ENCODE data around the gene LGALS7B. TPM values are rescaled to one million over a fixed set of nuclear protein-coding genes. Genes with fewer than 3 reads are reported as not detected.
"Not testable (repeated sequence)": the region's sequence is repeated elsewhere in the genome, so short reads cannot be mapped to it uniquely, and the experiment has no call there.

Gene LGALS7B
- total RNA-seq, 4 donors from 2014 or later: not detected

- in situ Hi-C loops (cut with MboI; ENCODE audit: low pct_ligation_motif_present in 1 of 4, low pct_unique_long_range_greater_than_20kb in 1 of 4, low sequenced_read_pairs in 3 of 4): no loop called here
- peaks cover 0 to 6% (median 6%) of the 10 kb centered on the region in 4 donors for H3K4me1 ChIP-seq
- no peaks in the 10 kb centered on the region for H3K27me3 ChIP-seq
- no peak for DNase-seq
- WGBS, 2 donors (ENCODE audit: low coverage in 1 of 2): 76 to 81% methylated on average over 7 to 8 of the region's 8 CpGs
- no peak overlapping the region for H3K4me3 ChIP-seq
- no peaks in the 10 kb centered on the region for H3K9me3 ChIP-seq
- no peak overlapping the region for H3K27ac ChIP-seq
- intact Hi-C loops (cut with DNase I; ENCODE audit: low total_unique reads): no loop called here
- TF ChIP-seq EP300 (IDR thresholded peaks at IDR 0.05; ENCODE audit: low read depth) (no peak), POLR2A (IDR thresholded peaks at IDR 0.05) (no peak), POLR2AphosphoS5 (IDR thresholded peaks at IDR 0.05) (no peak), CTCF (IDR thresholded peaks at IDR 0.05) (no peak)
- H3K36me3 ChIP-seq: no peaks in the 10 kb centered on the region
Observed at GRCh38 chr19:38793177-38793576, 4.2 kb downstream of the LGALS7B start.

GRCh38 chr19:38793671-38794070, 4.7 kb downstream of the LGALS7B start:
- Histone ChIP-seq H3K4me3 (no peak overlapping the region), H3K9me3 (no peaks in the 10 kb centered on the region), H3K27ac (no peak overlapping the region), H3K36me3 (no peaks in the 10 kb centered on the region), H3K27me3 (no peaks in the 10 kb centered on the region), H3K4me1 (peaks cover 0 to 6% (median 6%) of the 10 kb centered on the region in 4 donors)
- intact Hi-C loops (cut with DNase I; ENCODE audit: low total_unique reads) (no loop called here), in situ Hi-C loops (cut with MboI; ENCODE audit: low pct_ligation_motif_present in 1 of 4, low pct_unique_long_range_greater_than_20kb in 1 of 4, low sequenced_read_pairs in 3 of 4) (no loop called here)
- no peak for DNase-seq
- WGBS, 2 donors (ENCODE audit: low coverage in 1 of 2): 83 to 95% methylated on average over 1 to 5 of the region's 5 CpGs
- no peak for TF ChIP-seq CTCF (IDR thresholded peaks at IDR 0.05)
- no peak for TF ChIP-seq POLR2AphosphoS5 (IDR thresholded peaks at IDR 0.05)
- no peak for TF ChIP-seq POLR2A (IDR thresholded peaks at IDR 0.05)
- TF ChIP-seq EP300 (IDR thresholded peaks at IDR 0.05; ENCODE audit: low read depth): no peak

GRCh38 chr19:38795549-38795948, 6.5 kb downstream of the LGALS7B start:
- DNase-seq: no peak
- Histone ChIP-seq H3K4me3 (no peak overlapping the region), H3K27ac (no peak overlapping the region), H3K27me3 (no peaks in the 10 kb centered on the region), H3K9me3 (no peaks in the 10 kb centered on the region), H3K4me1 (peaks cover 0 to 6% (median 6%) of the 10 kb centered on the region in 4 donors), H3K36me3 (peaks cover 0 to 4% (median 0%) of the 10 kb centered on the region in 4 donors)
- in situ Hi-C loops (cut with MboI; ENCODE audit: low pct_ligation_motif_present in 1 of 4, low pct_unique_long_range_greater_than_20kb in 1 of 4, low sequenced_read_pairs in 3 of 4): no loop called here
- TF ChIP-seq CTCF (IDR thresholded peaks at IDR 0.05) (no peak), POLR2AphosphoS5 (IDR thresholded peaks at IDR 0.05) (no peak), EP300 (IDR thresholded peaks at IDR 0.05; ENCODE audit: low read depth) (no peak), POLR2A (IDR thresholded peaks at IDR 0.05) (no peak)
- WGBS, 2 donors (ENCODE audit: low coverage in 1 of 2): 82 to 94% methylated on average over 4 of the region's 4 CpGs
- intact Hi-C loops (cut with DNase I; ENCODE audit: low total_unique reads): no loop called here

GRCh38 chr19:38796154-38796553, 7.2 kb downstream of the LGALS7B start:
- Histone ChIP-seq H3K9me3 (no peaks in the 10 kb centered on the region), H3K36me3 (peaks cover 0 to 4% (median 0%) of the 10 kb centered on the region in 4 donors), H3K4me3 (no peak overlapping the region), H3K4me1 (peaks cover 0 to 6% (median 6%) of the 10 kb centered on the region in 4 donors), H3K27ac (no peak overlapping the region), H3K27me3 (no peaks in the 10 kb centered on the region)
- no peak for TF ChIP-seq EP300 (IDR thresholded peaks at IDR 0.05; ENCODE audit: low read depth)
- TF ChIP-seq POLR2A (IDR thresholded peaks at IDR 0.05): no peak
- no peak for TF ChIP-seq POLR2AphosphoS5 (IDR thresholded peaks at IDR 0.05)
- TF ChIP-seq CTCF (IDR thresholded peaks at IDR 0.05): no peak
- intact Hi-C loops (cut with DNase I; ENCODE audit: low total_unique reads) (no loop called here), in situ Hi-C loops (cut with MboI; ENCODE audit: low pct_ligation_motif_present in 1 of 4, low pct_unique_long_range_greater_than_20kb in 1 of 4, low sequenced_read_pairs in 3 of 4) (no loop called here)
- WGBS, 2 donors (ENCODE audit: low coverage in 1 of 2): 50 to 59% methylated on average over 2 of the region's 2 CpGs
- DNase-seq: no peak

GRCh38 chr19:38797781-38798180, 8.8 kb downstream of the LGALS7B start:
- H3K4me3 ChIP-seq; H3K4me1 ChIP-seq; H3K9me3 ChIP-seq; DNase-seq; in situ Hi-C loops (cut with MboI; ENCODE audit: low pct_ligation_motif_present in 1 of 4, low pct_unique_long_range_greater_than_20kb in 1 of 4, low sequenced_read_pairs in 3 of 4); H3K27me3 ChIP-seq; intact Hi-C loops (cut with DNase I; ENCODE audit: low total_unique reads); H3K27ac ChIP-seq: not testable (repeated sequence)
- WGBS, 2 donors (ENCODE audit: low coverage in 1 of 2): 90% methylated on average over 2 of the region's 33 CpGs; no CpG with 5 or more reads in 1 of the 2 donors
- peaks cover 0 to 19% (median 3%) of the 10 kb centered on the region in 4 donors for H3K36me3 ChIP-seq
